GM12878 (cell line): ENCODE measurements around the gene LIPN. TPM values are rescaled to one million over a fixed set of nuclear protein-coding genes. Genes with fewer than 3 reads are reported as not detected.
"Not testable (repeated sequence)": the region's sequence is repeated elsewhere in the genome, so short reads cannot be mapped to it uniquely, and the experiment has no call there.

Source experiments
- ATAC-seq: fragments of 200-7000 bp; cut with Tn5 transposase; 3 replicates; pipeline ENCODE4 v1.9.1; 2020; ENCODE audit warnings: mild to moderate bottlenecking, moderate library complexity
- BruUV-seq: library from RNA; stranded (reverse); fragments of 400-500 nt; replicated peaks from 2 replicates; lab custom pipeline; 2021; lab: Mats Ljungman, UMichigan
- CTCF ChIA-PET: fragments of 300-600 bp; sonication (Branson Sonifier 250); formaldehyde crosslinking; extraction: SDS; loops from one replicate; lab custom pipeline; 2021; ENCODE audit warnings: inconsistent platforms; lab: Yijun Ruan, JAX
- POLR2A ChIA-PET: fragments of 350-600 bp; formaldehyde crosslinking; extraction: SDS; loops from one replicate; lab custom pipeline; 2021; ENCODE audit warnings: inconsistent platforms; lab: Charles Lee
- RAD21 ChIA-PET: fragments of 300-600 bp; sonication (Branson Sonifier 250); formaldehyde crosslinking; loops from one replicate; lab custom pipeline; 2023; ENCODE audit warnings: antibody characterized with exemption; ENCODE audit not compliant: unreplicated experiment; lab: Charles Lee
- SMC1A ChIA-PET: fragments of 300-600 bp; sonication (Branson Sonifier 250); formaldehyde crosslinking; loops from one replicate; lab custom pipeline; 2023; ENCODE audit not compliant: unreplicated experiment, uncharacterized antibody; lab: Charles Lee
- DNase-seq: peaks from one replicate; pipeline ENCODE4 v3.0.0-alpha.2; 2011; ENCODE audit warnings: low read depth, low spot score
- FAIRE-seq: peaks from 3 replicates; lab custom pipeline; 2011; peaks lifted over from hg19 to GRCh38; lab: Jason Lieb, UNC
- H2AFZ ChIP-seq: 2 replicates; pipeline ENCODE4 v1.6.0; 2011; ENCODE audit warnings: low read depth, low read length, control low read depth; ENCODE audit not compliant: control insufficient read depth
- H3K27ac ChIP-seq: 2 replicates; pipeline ENCODE4 v1.5.1; 2011; ENCODE audit warnings: control low read depth; ENCODE audit not compliant: control insufficient read depth, insufficient read depth
- H3K27me3 ChIP-seq, 2 experiments: replicated peaks in 1 of 2; 2 replicates each; pipeline versions ENCODE4 v1.6.0 to v1.6.1; 2011; ENCODE audit warnings: low read length in 1 of 2; ENCODE audit not compliant: control insufficient read depth in 2 of 2, insufficient read depth in 2 of 2
- H3K36me3 ChIP-seq, 2 experiments: 2 replicates each; pipeline ENCODE4 v1.5.1; 2011; ENCODE audit warnings: low read length in 1 of 2; ENCODE audit not compliant: control insufficient read depth in 2 of 2, insufficient read depth in 2 of 2
- H3K4me1 ChIP-seq: 2 replicates; pipeline ENCODE4 v1.6.1; 2011; ENCODE audit warnings: mild to moderate bottlenecking, low read length, moderate library complexity, mixed read lengths; ENCODE audit not compliant: control insufficient read depth, insufficient read depth
- H3K4me2 ChIP-seq: 2 replicates; pipeline ENCODE4 v1.6.0; 2011; ENCODE audit warnings: control low read depth; ENCODE audit not compliant: control insufficient read depth, insufficient read depth
- H3K4me3 ChIP-seq: fragments of 200-600 bp; sonication (generic); 2 replicates; pipeline ENCODE4 v1.5.1; 2016
- H3K79me2 ChIP-seq: 2 replicates; pipeline ENCODE4 v1.6.0; 2011; ENCODE audit warnings: low read length; ENCODE audit not compliant: control insufficient read depth, insufficient read depth
- H3K9ac ChIP-seq: 2 replicates; pipeline ENCODE4 v1.8.0; 2011; ENCODE audit warnings: low read length, control low read depth, mixed read lengths; ENCODE audit not compliant: control insufficient read depth, insufficient read depth
- H3K9me3 ChIP-seq: replicated peaks from 3 replicates; pipeline ENCODE4 v1.5.1; 2011; ENCODE audit warnings: mild to moderate bottlenecking, low read length; ENCODE audit not compliant: control insufficient read depth, insufficient read depth
- H4K20me1 ChIP-seq: 2 replicates; pipeline ENCODE4 v1.6.0; 2011; ENCODE audit not compliant: control insufficient read depth, insufficient read depth
- BACH1 ChIP-seq: fragments of 450-650 bp; IDR thresholded peaks from 2 replicates; pipeline ENCODE4 v1.6.1; 2017; ENCODE audit warnings: mild to moderate bottlenecking, borderline replicate concordance
- REST ChIP-seq: IDR thresholded peaks from 2 replicates; pipeline ENCODE4 v1.6.1; 2012; ENCODE audit warnings: mild to moderate bottlenecking, low read depth, low read length
- WGBS: methylation state at CpG from one replicate; pipeline ENCODE4 v1.1.6; 2016; ENCODE audit warnings: low lambda C conversion rate; ENCODE audit not compliant: insufficient replicate concordance, insufficient coverage; ENCODE audit errors: missing lambda C conversion rate; 5-methylcytosine and 5-hydroxymethylcytosine counted together
- in situ Hi-C: fragments of 300-500 bp; cut with MboI; formaldehyde crosslinking; loops from 9 replicates; pipeline ENCODE4 v1.14.3; 2018; ENCODE audit warnings: mixed read lengths
- intact Hi-C: fragments of 100-400 bp; cut with micrococcal nuclease; formaldehyde crosslinking; loops from one replicate; pipeline ENCODE4 v1.14.2; 2022; ENCODE audit not compliant: unreplicated experiment
- polyA plus RNA-seq, 11 experiments: library from polyadenylated mRNA; depleted of rRNA in 4 of 11; unstranded in 6 of 11; stranded (reverse) in 5 of 11; fragments of >200 nt; fragmentation: Nextera tagmentation in 4 of 11; fragmentation: Illumina TruSeq in 1 of 11; extraction: Ambion mirVana in 4 of 11; extraction: Trizol in 1 of 11; gene quantifications; 1 replicate in 1 of 11; 2 replicates in 10 of 11; pipeline versions ENCODE4 v1.2.1 to v1.2.3, GENCODE V29; 2011 to 2016; ENCODE audit warnings: inconsistent platforms in 2 of 11, missing spikeins in 2 of 11, low read depth in 1 of 11
- total RNA-seq, 4 experiments: library from RNA; depleted of rRNA in 3 of 4; stranded (reverse); fragments of >200 nt in 3 of 4; fragmentation: Illumina TruSeq in 1 of 4; extraction: Trizol in 1 of 4; gene quantifications; 2 replicates each; pipeline versions ENCODE4 v1.2.1 to v1.2.3, GENCODE V29; 2013 to 2021

Gene LIPN
- total and polyA plus RNA-seq, 10 of the 15 experiments (the other 5 are each of a cell fraction or from before 2014, with no cell fraction given), result 0.06 to 0.23 TPM; not detected in 8

GRCh38 chr10:88735661-88736060, 24.2 kb upstream of the LIPN start:
- ChIA-PET SMC1A (interaction anchor here (1.2 kb wide), 1 partner anchor 10 kb away, joined by 3 read pairs; no protein-coding TSS in a partner anchor), RAD21 (no interaction called here), POLR2A (interaction anchor here (1.3 kb wide), 1 partner anchor 40 kb away, joined by 3 read pairs; no protein-coding TSS in a partner anchor), CTCF (interaction anchor here (1.1 kb wide), 1 partner anchor 7 kb away, joined by 3 read pairs; no protein-coding TSS in a partner anchor)
- Histone ChIP-seq H3K9ac (no peak overlapping the region), H3K4me3 (no peak overlapping the region), H3K36me3 (no peaks in the 10 kb centered on the region), H3K4me1 (peaks cover 8% of the 10 kb centered on the region), H3K27ac (no peak overlapping the region), H3K4me2 (no peak overlapping the region), H3K9me3 (no peaks in the 10 kb centered on the region), H2AFZ (no peak overlapping the region), H3K27me3 (no peaks in the 10 kb centered on the region; a peak in 1 of 4 replicates), H4K20me1 (no peaks in the 10 kb centered on the region), H3K79me2 (no peaks in the 10 kb centered on the region)
- DNase-seq (no peak), FAIRE-seq (no peak), ATAC-seq (no peak)
- in situ Hi-C loops, result no loop called here
- 0 out of 2 replicates have a peak, but pooled peaks have one; percentile 32 for TF ChIP-seq BACH1
- no peak for TF ChIP-seq REST
- BruUV-seq, result no TSS peak
- intact Hi-C loops, result no loop called here
- 0% methylated on average over 1 of the region's 1 CpG for WGBS

GRCh38 chr10:88741921-88742320, 17.9 kb upstream of the LIPN start:
- H3K9me3 ChIP-seq, FAIRE-seq, DNase-seq, H3K27ac ChIP-seq, POLR2A ChIA-PET, H3K27me3 ChIP-seq, H3K4me3 ChIP-seq, H3K4me2 ChIP-seq, H3K9ac ChIP-seq, H3K79me2 ChIP-seq, intact Hi-C loops, in situ Hi-C loops, H3K36me3 ChIP-seq, H3K4me1 ChIP-seq, SMC1A ChIA-PET, H4K20me1 ChIP-seq, RAD21 ChIA-PET, ATAC-seq, BruUV-seq, H2AFZ ChIP-seq: not testable (repeated sequence)
- CTCF ChIA-PET, result interaction anchor here (1.2 to 2.1 kb wide), 2 partner anchors 13 to 54 kb away, joined by 4 to 9 read pairs; no protein-coding TSS in a partner anchor
- WGBS, result 33% methylated on average over 5 of the region's 5 CpGs
